SK-N-SH treated with all-trans-retinoic acid at 6 μM for 48 hours (cell line): ENCODE results near the gene COPS9.

Experiments used
- ATAC-seq: fragments of 200-7000 bp; cut with Tn5 transposase; 3 replicates; pipeline ENCODE4 v1.9.1; 2020; ENCODE audit warnings: mild to moderate bottlenecking, moderate library complexity
- ARNTL ChIP-seq: fragments of 450-650 bp; formaldehyde crosslinking; IDR thresholded peaks from 2 replicates; pipeline ENCODE4 v1.5.0; 2020; ENCODE audit warnings: low read depth, mild to moderate bottlenecking, moderate library complexity, borderline replicate concordance
- BACH2 ChIP-seq: fragments of 250-450 bp; sonication (Bioruptor Pico); IDR thresholded peaks from 2 replicates; pipeline ENCODE4 v1.9.0; 2021; ENCODE audit warnings: mild to moderate bottlenecking, borderline replicate concordance
- CREB5 ChIP-seq: fragments of 250-450 bp; sonication (Bioruptor Pico); IDR thresholded peaks from 2 replicates; pipeline ENCODE4 v1.5.1; 2020; ENCODE audit warnings: low read depth, mild to moderate bottlenecking, moderate library complexity
- CSDC2 ChIP-seq: fragments of 250-450 bp; sonication (Bioruptor Pico); IDR thresholded peaks from 2 replicates; pipeline ENCODE4 v1.5.0; 2020; ENCODE audit warnings: mild to moderate bottlenecking, moderate library complexity
- CSRNP3 ChIP-seq: fragments of 250-450 bp; sonication (Bioruptor Pico); IDR thresholded peaks from 2 replicates; pipeline ENCODE4 v1.5.1; 2021; ENCODE audit warnings: mild to moderate bottlenecking, moderate library complexity
- ESRRG ChIP-seq: fragments of 250-450 bp; sonication (Bioruptor Pico); IDR thresholded peaks from 2 replicates; pipeline ENCODE4 v1.6.1; 2021; ENCODE audit warnings: mild to moderate bottlenecking
- GLIS3 ChIP-seq: fragments of 250-450 bp; sonication (Bioruptor Pico); IDR thresholded peaks from 2 replicates; pipeline ENCODE4 v1.5.0; 2020; ENCODE audit warnings: mild to moderate bottlenecking, moderate library complexity
- ISL1 ChIP-seq: fragments of 250-450 bp; sonication (Bioruptor Pico); IDR thresholded peaks from 2 replicates; pipeline ENCODE4 v2.1.2; 2022; ENCODE audit warnings: mild to moderate bottlenecking, moderate library complexity
- OSR1 ChIP-seq: fragments of 250-450 bp; sonication (Bioruptor Pico); IDR thresholded peaks from 2 replicates; pipeline ENCODE4 v1.8.0; 2022; ENCODE audit warnings: moderate library complexity, mild to moderate bottlenecking, inconsistent platforms
- PATZ1 ChIP-seq: fragments of 250-450 bp; sonication (Bioruptor Pico); IDR thresholded peaks from 2 replicates; pipeline ENCODE4 v1.8.0; 2020; ENCODE audit warnings: mild to moderate bottlenecking, moderate library complexity, borderline replicate concordance
- POU6F1 ChIP-seq: fragments of 250-450 bp; sonication (Bioruptor Pico); IDR thresholded peaks from 2 replicates; pipeline ENCODE4 v1.8.0; 2021; ENCODE audit warnings: low read depth, mild to moderate bottlenecking, moderate library complexity, borderline replicate concordance
- RARB ChIP-seq: fragments of 250-450 bp; sonication (Bioruptor Pico); IDR thresholded peaks from 2 replicates; pipeline ENCODE4 v1.8.0; 2021; ENCODE audit warnings: mild to moderate bottlenecking, moderate library complexity
- SNAI2 ChIP-seq: fragments of 250-450 bp; sonication (Bioruptor Pico); IDR thresholded peaks from 2 replicates; pipeline ENCODE4 v1.5.0; 2020; ENCODE audit warnings: mild to moderate bottlenecking, moderate library complexity
- TOX ChIP-seq: fragments of 250-450 bp; sonication (Bioruptor Pico); IDR thresholded peaks from 2 replicates; pipeline ENCODE4 v1.8.0; 2021; ENCODE audit warnings: mild to moderate bottlenecking, moderate library complexity, borderline replicate concordance
- TSHZ2 ChIP-seq: fragments of 250-450 bp; sonication (Bioruptor Pico); IDR thresholded peaks from 2 replicates; pipeline ENCODE4 v1.5.0; 2020; ENCODE audit warnings: mild to moderate bottlenecking, moderate library complexity
- ZC3H10 ChIP-seq: fragments of 250-450 bp; sonication (Bioruptor Pico); IDR thresholded peaks from 2 replicates; pipeline ENCODE4 v1.5.1; 2021; ENCODE audit warnings: mild to moderate bottlenecking, moderate library complexity
- ZFP3 ChIP-seq: fragments of 250-450 bp; sonication (Bioruptor Pico); IDR thresholded peaks from 2 replicates; pipeline ENCODE4 v1.5.0; 2020; ENCODE audit warnings: mild to moderate bottlenecking, moderate library complexity
- ZFP30 ChIP-seq: fragments of 450-650 bp; formaldehyde crosslinking; IDR thresholded peaks from 2 replicates; pipeline ENCODE4 v1.5.0; 2022; ENCODE audit warnings: mild to moderate bottlenecking, moderate library complexity
- ZNF565 ChIP-seq: fragments of 450-650 bp; formaldehyde crosslinking; conservative IDR thresholded peaks from 2 replicates; pipeline ENCODE4 v1.5.0; 2020; ENCODE audit warnings: low read depth, mild to moderate bottlenecking, moderate library complexity
- ZNF70 ChIP-seq: fragments of 450-650 bp; formaldehyde crosslinking; IDR thresholded peaks from 2 replicates; pipeline ENCODE4 v1.5.0; 2020; ENCODE audit warnings: mild to moderate bottlenecking, moderate library complexity
- ZNF8 ChIP-seq: fragments of 450-650 bp; formaldehyde crosslinking; IDR thresholded peaks from 2 replicates; pipeline ENCODE4 v1.5.0; 2020; ENCODE audit warnings: mild to moderate bottlenecking, moderate library complexity

The COPS9 gene

GRCh38 chr2:240174496-240174895, 38.4 kb upstream of the COPS9 start:
- no peak for ATAC-seq

GRCh38 chr2:240172071-240172895, 36.2 kb upstream of the COPS9 start:
- TF ChIP-seq ZNF565 (CRISPR knock-in tag) (no peak), ZFP3 (CRISPR knock-in tag) (no peak), RARB (CRISPR knock-in tag) (no peak), CSDC2 (CRISPR knock-in tag) (no peak), ISL1 (CRISPR knock-in tag) (no peak), BACH2 (no peak), ZC3H10 (CRISPR knock-in tag) (no peak), POU6F1 (CRISPR knock-in tag) (no peak), TOX (CRISPR knock-in tag) (no peak), GLIS3 (no peak), CREB5 (no peak), PATZ1 (no peak), OSR1 (CRISPR knock-in tag) (no peak), SNAI2 (no peak), CSRNP3 (CRISPR knock-in tag) (no peak), ZNF70 (CRISPR knock-in tag) (no peak), ARNTL (CRISPR knock-in tag) (no peak), ZNF8 (CRISPR knock-in tag) (no peak), ESRRG (CRISPR knock-in tag) (no peak)

More at GRCh38 chr2:240174496-240174895, 38.4 kb upstream of the COPS9 start:
- TF ChIP-seq ZFP30 (CRISPR knock-in tag) (no peak), ISL1 (CRISPR knock-in tag) (no peak), PATZ1 (no peak), CSDC2 (CRISPR knock-in tag) (no peak), ZNF70 (CRISPR knock-in tag) (no peak), ESRRG (CRISPR knock-in tag) (no peak)

GRCh38 chr2:240170883-240171282, 34.8 kb upstream of the COPS9 start:
- ATAC-seq = no peak
- TF ChIP-seq BACH2 (no peak), PATZ1 (no peak), ZFP30 (CRISPR knock-in tag) (no peak), TSHZ2 (no peak), ISL1 (CRISPR knock-in tag) (peak; percentile 70; the same call in 1 of the 2 replicates)

More at GRCh38 chr2:240172071-240172895, 36.2 kb upstream of the COPS9 start:
- ATAC-seq = no peak
